Body of pancreas (tissue), 4 donors: ENCODE measurements around the gene COLEC12. TPM values are rescaled to one million over a fixed set of nuclear protein-coding genes. Genes with fewer than 3 reads are reported as not detected.

Source experiments
- ATAC-seq: fragments of 150-250 bp; one replicate; pipeline ENCODE4 v1.9.1; 2016
- DNase-seq, 4 donors: peaks; one replicate each; pipeline ENCODE4 v3.0.0-alpha.2; 2019
- H3K27ac ChIP-seq, 4 donors: fragments of 200-600 bp; sonication (generic); 1 replicate in 3 of 4; 2 replicates in 1 of 4; pipeline versions ENCODE4 v1.5.1 to v1.6.1; 2016 to 2019; ENCODE audit warnings: mild to moderate bottlenecking in 1 of 4, mixed read lengths in 1 of 4, moderate library complexity in 1 of 4
- H3K27me3 ChIP-seq, 2 donors: fragments of 200-600 bp; sonication (generic); one replicate each; pipeline ENCODE4 v1.6.0; 2016; ENCODE audit warnings: mild to moderate bottlenecking in 1 of 2
- H3K36me3 ChIP-seq, 2 donors: fragments of 200-600 bp; sonication (generic); replicated peaks in 1 of 2; 2 replicates each; pipeline ENCODE4 v1.5.1; 2016; ENCODE audit warnings: low read depth in 2 of 2; ENCODE audit not compliant: insufficient read depth in 1 of 2
- H3K4me1 ChIP-seq: fragments of 200-600 bp; sonication (generic); one replicate; pipeline ENCODE4 v1.6.0; 2016
- H3K4me3 ChIP-seq, 2 donors: fragments of 200-600 bp; sonication (generic); 1 replicate in 1 of 2; 2 replicates in 1 of 2; pipeline ENCODE4 v1.5.1; 2016 to 2019
- H3K9me3 ChIP-seq, 3 donors: fragments of 200-600 bp; sonication (generic); 1 replicate in 2 of 3; 2 replicates in 1 of 3; pipeline ENCODE4 v1.5.1; 2016
- CTCF ChIP-seq, 7 experiments: fragments of 450-650 bp in 4 of 7; fragments of 200-600 bp in 3 of 7; sonication (generic) in 3 of 7; IDR thresholded peaks; one replicate each; pipeline ENCODE4 v1.5.1; 2016 to 2019; ENCODE audit warnings: antibody characterized with exemption in 7 of 7
- POLR2A ChIP-seq, 3 donors: fragments of 450-650 bp; IDR thresholded peaks; one replicate each; pipeline ENCODE4 v1.6.1; 2016; ENCODE audit warnings: antibody characterized with exemption in 3 of 3, mild to moderate bottlenecking in 2 of 3
- WGBS, 2 donors: methylation state at CpG; one replicate each; pipeline ENCODE4 v1.1.5; 2017; 5-methylcytosine and 5-hydroxymethylcytosine counted together
- intact Hi-C: fragments of 100-400 bp; cut with DNase I; formaldehyde crosslinking; loops from one replicate; pipeline ENCODE4 v1.15.1; 2023
- total RNA-seq, 2 donors: library from RNA; depleted of rRNA; stranded (reverse); fragments of >200 nt; gene quantifications; one replicate each; pipeline ENCODE4 v1.1.0, GENCODE V29; 2016

Gene COLEC12
- total RNA-seq, 2 donors from 2014 or later: 3.6 to 4.2 TPM

GRCh38 chr18:473802-474201 is 26.7 kb downstream of the COLEC12 start:
- DNase-seq (no peak), ATAC-seq (no peak)
- no peak overlapping the region for H3K27ac ChIP-seq
- H3K4me1 ChIP-seq: peaks cover 40% of the 10 kb centered on the region
- intact Hi-C loops: loop anchor here (10.0 kb wide), 1 partner anchor 179 kb away; no protein-coding TSS in a partner anchor
- H3K4me3 ChIP-seq: no peak overlapping the region
- no peaks in the 10 kb centered on the region for H3K27me3 ChIP-seq
- TF ChIP-seq CTCF (IDR thresholded peaks at IDR 0.05) (no peak), POLR2A (IDR thresholded peaks at IDR 0.05) (no peak)
- H3K9me3 ChIP-seq: no peaks in the 10 kb centered on the region
- H3K36me3 ChIP-seq: no peaks in the 10 kb centered on the region
- 92 to 100% methylated on average over 1 of the region's 1 CpG for WGBS, 2 donors

- TF ChIP-seq POLR2A (IDR thresholded peaks at IDR 0.05) (no peak), CTCF (IDR thresholded peaks at IDR 0.05) (no peak)
- no peaks in the 10 kb centered on the region for H3K27me3 ChIP-seq
- no peaks in the 10 kb centered on the region for H3K36me3 ChIP-seq
- ATAC-seq (no peak), DNase-seq (no peak)
- H3K27ac ChIP-seq: no peak overlapping the region
- no peaks in the 10 kb centered on the region for H3K9me3 ChIP-seq
- H3K4me3 ChIP-seq: no peak overlapping the region
- peaks cover 25% of the 10 kb centered on the region for H3K4me1 ChIP-seq
- intact Hi-C loops: loop anchor here (10.0 kb wide), 1 partner anchor 177 kb away; no protein-coding TSS in a partner anchor
- 71 to 74% methylated on average over 3 of the region's 3 CpGs for WGBS, 2 donors
Measured at GRCh38 chr18:471716-472115, 28.8 kb downstream of the COLEC12 start.

GRCh38 chr18:470661-471501 is 29.6 kb downstream of the COLEC12 start:
- Histone ChIP-seq H3K27ac (no peak overlapping the region), H3K4me1 (peaks cover 17% of the 10 kb centered on the region), H3K4me3 (no peak overlapping the region), H3K9me3 (no peaks in the 10 kb centered on the region), H3K27me3 (no peaks in the 10 kb centered on the region), H3K36me3 (no peaks in the 10 kb centered on the region)
- intact Hi-C loops: loop anchor here (10.0 kb wide), 1 partner anchor 176 kb away; no protein-coding TSS in a partner anchor
- ATAC-seq: no peak
- DNase-seq: no peak
- TF ChIP-seq CTCF (IDR thresholded peaks at IDR 0.05) (no peak), POLR2A (IDR thresholded peaks at IDR 0.05) (no peak)
- WGBS, 2 donors: 52 to 53% methylated on average over 5 of the region's 5 CpGs

GRCh38 chr18:468955-469790 is 31.3 kb downstream of the COLEC12 start:
- no peak for DNase-seq
- Histone ChIP-seq H3K27me3 (no peaks in the 10 kb centered on the region), H3K27ac (no peak overlapping the region), H3K36me3 (no peaks in the 10 kb centered on the region), H3K4me3 (no peak overlapping the region), H3K9me3 (no peaks in the 10 kb centered on the region), H3K4me1 (peaks cover 2% of the 10 kb centered on the region)
- ATAC-seq: no peak
- no peak for TF ChIP-seq CTCF (IDR thresholded peaks at IDR 0.05)
- no peak for TF ChIP-seq POLR2A (IDR thresholded peaks at IDR 0.05)
- WGBS, 2 donors: 72 to 73% methylated on average over 13 of the region's 13 CpGs
- intact Hi-C loops: no loop called here
